H1 (cell line): ENCODE results near the gene USP17L18. TPM values are rescaled to one million over a fixed set of nuclear protein-coding genes. Genes with fewer than 3 reads are reported as not detected.

ENCODE experiments used
- polyA plus RNA-seq, 7 experiments: library from polyadenylated mRNA; depleted of rRNA in 3 of 7; stranded (reverse) in 5 of 7; unstranded in 2 of 7; fragments of >200 nt in 5 of 7; fragments of 200-250 nt in 2 of 7; gene quantifications; 1 replicate in 5 of 7; 2 replicates in 1 of 7; 4 replicates in 1 of 7; pipeline versions ENCODE4 v1.2.1 to v1.2.3, GENCODE V29; 2011 to 2013; ENCODE audit warnings: missing spikeins in 2 of 7, mixed read lengths in 2 of 7
- total RNA-seq: library from RNA; stranded (reverse); fragmentation: NEBNext Ultra II Directional; extraction: Animal tissue kit (Norgen Biotek cat#: 25700); gene quantifications from 2 replicates; pipeline ENCODE4 v1.2.1, GENCODE V29; 2021

The USP17L18 gene
- total and polyA plus RNA-seq, 2 of the 8 experiments (the other 6 are each of a cell fraction or from before 2014, with no cell fraction given) = not detected

Other genes starting within 250 kb of the USP17L18 start
- not detected in 2 replicates for gene FAM90A26, start 78.2 kb upstream of the USP17L18 start, total RNA-seq
- 0.05 TPM in 1 of 2 replicates, not detected in the other for gene FAM90A26, start 78.2 kb upstream of the USP17L18 start, polyA plus RNA-seq (2011; rRNA removed)
- gene USP17L10, start 38.0 kb upstream of the USP17L18 start, total RNA-seq = not detected in 2 replicates
- not detected in 2 replicates for gene USP17L10, start 38.0 kb upstream of the USP17L18 start, polyA plus RNA-seq (2011; rRNA removed)
- gene USP17L11, start 33.2 kb upstream of the USP17L18 start, total RNA-seq = not detected in 2 replicates
- not detected in 2 replicates for gene USP17L11, start 33.2 kb upstream of the USP17L18 start, polyA plus RNA-seq (2011; rRNA removed)
- gene USP17L12, start 28.5 kb upstream of the USP17L18 start, total RNA-seq = not detected in 2 replicates
- gene USP17L12, start 28.5 kb upstream of the USP17L18 start, polyA plus RNA-seq (2011; rRNA removed) = not detected in 2 replicates
- gene USP17L13, start 23.7 kb upstream of the USP17L18 start, total RNA-seq = not detected in 2 replicates
- not detected in 2 replicates for gene USP17L13, start 23.7 kb upstream of the USP17L18 start, polyA plus RNA-seq (2011; rRNA removed)
- not detected in 2 replicates for gene USP17L15, start 14.2 kb upstream of the USP17L18 start, total RNA-seq
- gene USP17L15, start 14.2 kb upstream of the USP17L18 start, polyA plus RNA-seq (2011; rRNA removed) = not detected in 2 replicates
- gene USP17L17, start 4.8 kb upstream of the USP17L18 start, total RNA-seq = not detected in 2 replicates
- not detected in 2 replicates for gene USP17L17, start 4.8 kb upstream of the USP17L18 start, polyA plus RNA-seq (2011; rRNA removed)
- gene USP17L19, start 4.7 kb downstream of the USP17L18 start, total RNA-seq = not detected in 2 replicates
- not detected in 2 replicates for gene USP17L19, start 4.7 kb downstream of the USP17L18 start, polyA plus RNA-seq (2011; rRNA removed)
- gene USP17L20, start 9.5 kb downstream of the USP17L18 start, total RNA-seq = not detected in 2 replicates
- gene USP17L20, start 9.5 kb downstream of the USP17L18 start, polyA plus RNA-seq (2011; rRNA removed) = not detected in 2 replicates
- gene USP17L21, start 14.2 kb downstream of the USP17L18 start, total RNA-seq = not detected in 2 replicates
- not detected in 2 replicates for gene USP17L21, start 14.2 kb downstream of the USP17L18 start, polyA plus RNA-seq (2011; rRNA removed)
- not detected in 2 replicates for gene USP17L22, start 19.0 kb downstream of the USP17L18 start, total RNA-seq
- gene USP17L22, start 19.0 kb downstream of the USP17L18 start, polyA plus RNA-seq (2011; rRNA removed) = not detected in 2 replicates
- not detected in 2 replicates for gene USP17L24, start 76.5 kb downstream of the USP17L18 start, total RNA-seq
- gene USP17L24, start 76.5 kb downstream of the USP17L18 start, polyA plus RNA-seq (2011; rRNA removed) = not detected in 2 replicates
- not detected in 2 replicates for gene USP17L25, start 81.3 kb downstream of the USP17L18 start, total RNA-seq
- gene USP17L25, start 81.3 kb downstream of the USP17L18 start, polyA plus RNA-seq (2011; rRNA removed) = not detected in 2 replicates
- not detected in 2 replicates for gene USP17L26, start 86.0 kb downstream of the USP17L18 start, total RNA-seq
- not detected in 2 replicates for gene USP17L26, start 86.0 kb downstream of the USP17L18 start, polyA plus RNA-seq (2011; rRNA removed)
- not detected in 2 replicates for gene USP17L5, start 90.8 kb downstream of the USP17L18 start, total RNA-seq
- not detected in 2 replicates for gene USP17L5, start 90.8 kb downstream of the USP17L18 start, polyA plus RNA-seq (2011; rRNA removed)
- gene USP17L27, start 95.5 kb downstream of the USP17L18 start, total RNA-seq = not detected in 2 replicates
- gene USP17L27, start 95.5 kb downstream of the USP17L18 start, polyA plus RNA-seq (2011; rRNA removed) = not detected in 2 replicates
- gene USP17L28, start 100.3 kb downstream of the USP17L18 start, total RNA-seq = not detected in 2 replicates
- not detected in 2 replicates for gene USP17L28, start 100.3 kb downstream of the USP17L18 start, polyA plus RNA-seq (2011; rRNA removed)
- not detected in 2 replicates for gene USP17L29, start 105.0 kb downstream of the USP17L18 start, total RNA-seq
- gene USP17L29, start 105.0 kb downstream of the USP17L18 start, polyA plus RNA-seq (2011; rRNA removed) = not detected in 2 replicates
- not detected in 2 replicates for gene USP17L30, start 114.5 kb downstream of the USP17L18 start, total RNA-seq
- not detected in 2 replicates for gene USP17L30, start 114.5 kb downstream of the USP17L18 start, polyA plus RNA-seq (2011; rRNA removed)
- not detected in 2 replicates for gene DEFB131A, start 195.8 kb downstream of the USP17L18 start, total RNA-seq
- not detected in 2 replicates for gene DEFB131A, start 195.8 kb downstream of the USP17L18 start, polyA plus RNA-seq (2011; rRNA removed)